OCI-LY1 (cell line): ENCODE measurements around the gene LMF1.

Source experiments
- H2AFZ ChIP-seq: fragments of 200-600 bp; sonication (generic), shearing (Covaris generic); 2 replicates; pipeline ENCODE4 v1.6.0; 2014; ENCODE audit warnings: antibody characterized with exemption, mild to moderate bottlenecking, low read length
- H3F3A ChIP-seq: fragments of 200-600 bp; sonication (generic), shearing (Covaris generic); 2 replicates; pipeline ENCODE4 v1.6.0; 2014; ENCODE audit warnings: mild to moderate bottlenecking, antibody characterized with exemption, low read length, moderate library complexity; ENCODE audit not compliant: insufficient read depth
- H3K27ac ChIP-seq: fragments of 200-600 bp; sonication (generic); 2 replicates; pipeline ENCODE4 v1.5.1; 2014; ENCODE audit warnings: low read length, mixed run types, mild to moderate bottlenecking, low read depth; ENCODE audit not compliant: poor library complexity, severe bottlenecking
- H3K27me3 ChIP-seq: fragments of 200-600 bp; sonication (generic); 2 replicates; pipeline ENCODE4 v1.6.0; 2014; ENCODE audit warnings: antibody characterized with exemption, mild to moderate bottlenecking, low read length, moderate library complexity; ENCODE audit not compliant: insufficient read depth
- H3K36me3 ChIP-seq: fragments of 200-600 bp; sonication (generic); 2 replicates; pipeline ENCODE4 v1.6.1; 2014; ENCODE audit warnings: mild to moderate bottlenecking, antibody characterized with exemption, low read length, moderate library complexity, mixed read lengths; ENCODE audit not compliant: insufficient read depth
- H3K4me1 ChIP-seq: fragments of 200-600 bp; sonication (generic); 2 replicates; pipeline ENCODE4 v1.5.1; 2014; ENCODE audit warnings: mild to moderate bottlenecking, low read length, moderate library complexity; ENCODE audit not compliant: insufficient read depth, severe bottlenecking
- H3K4me2 ChIP-seq: fragments of 200-600 bp; sonication (generic), shearing (Covaris generic); 2 replicates; pipeline ENCODE4 v1.6.1; 2014; ENCODE audit warnings: low read length
- H3K4me3 ChIP-seq: fragments of 200-600 bp; sonication (generic); 2 replicates; pipeline ENCODE4 v1.5.1; 2014; ENCODE audit warnings: low read length, low read depth, mild to moderate bottlenecking, mixed read lengths; ENCODE audit not compliant: poor library complexity, severe bottlenecking
- H3K79me2 ChIP-seq: fragments of 200-600 bp; shearing (Covaris generic); 2 replicates; pipeline ENCODE4 v1.6.1; 2016; ENCODE audit warnings: mixed run types, low read length, mixed read lengths; ENCODE audit not compliant: insufficient read depth
- H3K9ac ChIP-seq: fragments of 200-600 bp; sonication (generic), shearing (Covaris generic); 2 replicates; pipeline ENCODE4 v1.6.1; 2014; ENCODE audit warnings: mild to moderate bottlenecking, low read length, mixed read lengths
- H3K9me2 ChIP-seq: fragments of 200-600 bp; sonication (generic), shearing (Covaris generic); 2 replicates; pipeline ENCODE4 v1.6.1; 2014; ENCODE audit warnings: low read depth, mild to moderate bottlenecking, low read length, mixed read lengths
- H3K9me3 ChIP-seq: fragments of 200-600 bp; shearing (Covaris generic); 2 replicates; pipeline ENCODE4 v1.6.1; 2014; ENCODE audit warnings: low read length, mixed read lengths
- H4K20me1 ChIP-seq: fragments of 200-600 bp; sonication (generic), shearing (Covaris generic); 2 replicates; pipeline ENCODE4 v1.6.0; 2016; ENCODE audit warnings: mild to moderate bottlenecking, low read length; ENCODE audit not compliant: insufficient read depth
- CTCF ChIP-seq: fragments of 200-600 bp; sonication (generic), shearing (Covaris generic); IDR thresholded peaks from 2 replicates; pipeline ENCODE4 v1.5.1; 2017; ENCODE audit warnings: mild to moderate bottlenecking, antibody characterized with exemption, low read length, moderate library complexity, mixed read lengths
- EZH2 ChIP-seq: fragments of 200-600 bp; sonication (generic), shearing (Covaris generic); IDR thresholded peaks from 2 replicates; pipeline ENCODE4 v1.8.0; 2017; ENCODE audit warnings: borderline replicate concordance, mixed run types, mild to moderate bottlenecking, antibody characterized with exemption, low read length, moderate library complexity, mixed read lengths

Gene LMF1

GRCh38 chr16:970386-970765 lies 408 bp downstream of the LMF1 start:
- Histone ChIP-seq H3K27me3 (peaks cover 7% of the 10 kb centered on the region; the same call in 1 of the 2 replicates), H3K9ac (peak overlapping the region; percentile 77), H3K9me2 (no peaks in the 10 kb centered on the region), H3K4me2 (peak overlapping the region; percentile 84), H3K4me3 (peak overlapping the region; percentile 87), H3F3A (no peaks in the 10 kb centered on the region), H3K79me2 (no peaks in the 10 kb centered on the region), H4K20me1 (no peaks in the 10 kb centered on the region), H3K4me1 (peaks cover 21% of the 10 kb centered on the region), H3K36me3 (no peaks in the 10 kb centered on the region; the same call in 1 of the 2 replicates), H3K27ac (no peak overlapping the region), H3K9me3 (no peaks in the 10 kb centered on the region), H2AFZ (no peak overlapping the region)
- TF ChIP-seq EZH2 = no peak
- no peak for TF ChIP-seq CTCF

DNA sequence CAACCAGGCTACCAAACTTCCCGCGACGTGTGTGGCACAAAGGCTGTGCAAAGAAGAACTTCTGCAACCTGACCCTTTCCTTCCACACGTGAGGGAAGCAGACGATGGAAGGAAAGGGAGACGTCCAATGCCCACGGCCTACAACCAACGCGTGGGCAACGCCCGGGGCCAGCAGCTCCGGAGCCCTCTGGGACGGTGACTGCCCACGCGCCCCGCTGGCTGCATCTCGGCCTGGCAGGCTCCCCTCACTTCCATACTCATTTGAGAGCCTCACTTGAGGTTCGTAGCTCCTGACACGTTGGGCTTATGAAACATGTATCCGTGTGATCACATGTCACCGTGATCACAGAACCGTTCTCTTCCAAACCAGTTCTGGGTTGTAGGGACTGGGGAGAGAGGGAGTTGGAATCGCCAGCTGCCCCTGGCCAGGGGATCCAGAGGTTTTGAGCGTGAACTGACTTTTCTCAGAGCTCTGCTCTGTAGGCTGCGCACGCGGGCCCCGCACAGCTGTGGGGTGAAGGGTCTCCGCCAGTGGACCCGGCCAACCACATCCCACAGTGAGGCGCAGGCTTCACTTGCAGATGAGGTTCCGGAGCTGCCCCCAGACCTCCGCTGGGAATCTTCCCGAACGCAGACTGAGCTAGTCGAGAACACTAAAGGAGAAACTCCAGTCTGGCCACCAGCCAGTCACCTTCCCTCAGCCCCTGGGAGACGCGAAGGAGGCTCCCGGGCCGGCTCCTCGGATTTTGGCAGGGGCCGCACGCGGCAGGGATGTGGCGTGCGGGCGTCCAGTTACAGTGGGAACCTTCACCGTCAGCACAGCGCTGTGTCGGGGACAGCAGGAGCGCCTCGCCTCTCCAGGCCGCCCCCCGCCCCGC lies 1.0 kb downstream of the LMF1 start:
- Histone ChIP-seq H2AFZ (no peak overlapping the region), H3F3A (no peaks in the 10 kb centered on the region), H3K27ac (no peak overlapping the region), H3K36me3 (no peaks in the 10 kb centered on the region; the same call in 1 of the 2 replicates), H3K9ac (peak overlapping the region; percentile 77), H3K4me1 (peaks cover 21% of the 10 kb centered on the region), H3K79me2 (no peaks in the 10 kb centered on the region), H3K4me2 (peak overlapping the region; percentile 84), H4K20me1 (no peaks in the 10 kb centered on the region), H3K4me3 (peak overlapping the region; percentile 87), H3K27me3 (peaks cover 11% of the 10 kb centered on the region; the same call in 1 of the 2 replicates), H3K9me3 (no peaks in the 10 kb centered on the region), H3K9me2 (no peaks in the 10 kb centered on the region)
- TF ChIP-seq EZH2 (no peak), CTCF (no peak)

- Histone ChIP-seq H3K36me3 (no peaks in the 10 kb centered on the region; the same call in 1 of the 2 replicates), H3K9me2 (no peaks in the 10 kb centered on the region), H3K27ac (no peak overlapping the region), H4K20me1 (no peaks in the 10 kb centered on the region), H3K9me3 (no peaks in the 10 kb centered on the region), H3K4me1 (peaks cover 12% of the 10 kb centered on the region), H3K4me3 (no peak overlapping the region), H3K9ac (no peak overlapping the region), H3F3A (no peaks in the 10 kb centered on the region), H3K27me3 (peaks cover 11% of the 10 kb centered on the region; the same call in 1 of the 2 replicates), H2AFZ (no peak overlapping the region), H3K4me2 (no peak overlapping the region), H3K79me2 (no peaks in the 10 kb centered on the region)
- TF ChIP-seq EZH2 (no peak), CTCF (no peak)
These were observed 2.2 kb downstream of the LMF1 start for GRCh38 chr16:968620-969019.
